CD1c-positive myeloid dendritic cell (primary cell): ENCODE results near the gene SLC52A1.
"Not testable (repeated sequence)": the region's sequence is repeated elsewhere in the genome, so short reads cannot be mapped to it uniquely, and the experiment has no call there.

Experiments
- DNase-seq: peaks from one replicate; pipeline ENCODE4 v3.0.0-alpha.2; 2016; ENCODE audit errors: extremely low spot score

The SLC52A1 gene

GRCh38 chr17:5031365-5032082 is 3.7 kb downstream of the SLC52A1 start:
- DNase-seq: peak; percentile 98

GRCh38 chr17:5030168-5030567 is 5.1 kb downstream of the SLC52A1 start:
- not testable (repeated sequence) for DNase-seq

- peak; percentile 56 for DNase-seq
These were observed 7.3 kb downstream of the SLC52A1 start for GRCh38 chr17:5027916-5028315.

- DNase-seq: no peak
These were observed 7.9 kb downstream of the SLC52A1 start for GRCh38 chr17:5027299-5027698.

GRCh38 chr17:5024604-5025003 is 10.6 kb downstream of the SLC52A1 start:
- no peak for DNase-seq

- no peak for DNase-seq
These were observed 11.6 kb downstream of the SLC52A1 start for GRCh38 chr17:5023588-5024147.

GRCh38 chr17:5022171-5022711 is 13.0 kb downstream of the SLC52A1 start:
- DNase-seq: no peak

- DNase-seq: no peak
These were observed 14.7 kb downstream of the SLC52A1 start for GRCh38 chr17:5020502-5021023.

- peak; percentile 31 for DNase-seq
These were observed 15.7 kb downstream of the SLC52A1 start for GRCh38 chr17:5019475-5019956.

GRCh38 chr17:5014357-5014756 is 20.9 kb downstream of the SLC52A1 start:
- DNase-seq: no peak

- DNase-seq: no peak
These were observed 23.3 kb downstream of the SLC52A1 start for GRCh38 chr17:5011928-5012327.

GRCh38 chr17:5003214-5003867 is 31.9 kb downstream of the SLC52A1 start:
- DNase-seq: no peak

GRCh38 chr17:5002121-5002788 is 33.0 kb downstream of the SLC52A1 start:
- DNase-seq: no peak

GRCh38 chr17:5000237-5000639 is 35.0 kb downstream of the SLC52A1 start:
- no peak for DNase-seq

- no peak for DNase-seq
These were observed 35.7 kb downstream of the SLC52A1 start for GRCh38 chr17:4999430-5000093.

GRCh38 chr17:4998732-4999429 is 36.3 kb downstream of the SLC52A1 start:
- no peak for DNase-seq

- no peak for DNase-seq
These were observed 37.0 kb downstream of the SLC52A1 start for GRCh38 chr17:4998027-4998731.

GRCh38 chr17:4997302-4998026 is 37.8 kb downstream of the SLC52A1 start, which contains the start of the genes INCA1 and KIF1C:
Gene INCA1, minus strand, starts transcription at chr17:4997522. Its CDS starts 3,085 bp downstream, at chr17:4994437.
Gene KIF1C, plus strand, starts transcription at chr17:4997950. Its CDS starts 2,297 bp downstream, at chr17:5000247.
- peak; percentile 96 for DNase-seq

GRCh38 chr17:4994081-4994595 is 41.1 kb downstream of the SLC52A1 start:
- DNase-seq: no peak
